GM18909 (cell line): ENCODE data around the gene GEMIN7.

Source experiments
- ATAC-seq: cut with Tn5 transposase; IDR thresholded peaks from one replicate; pipeline ENCODE4 v1.9.1; 2021; ENCODE audit warnings: mild to moderate bottlenecking; ENCODE audit not compliant: unreplicated experiment, poor library complexity

GEMIN7 gene

GRCh38 chr19:45079063-45079910 is at the start of gene GEMIN7:
Gene GEMIN7 (plus strand): TSS chr19:45079260. CDS start chr19:45090115, 10,855 bp downstream.
- ATAC-seq, result no peak

DNA sequence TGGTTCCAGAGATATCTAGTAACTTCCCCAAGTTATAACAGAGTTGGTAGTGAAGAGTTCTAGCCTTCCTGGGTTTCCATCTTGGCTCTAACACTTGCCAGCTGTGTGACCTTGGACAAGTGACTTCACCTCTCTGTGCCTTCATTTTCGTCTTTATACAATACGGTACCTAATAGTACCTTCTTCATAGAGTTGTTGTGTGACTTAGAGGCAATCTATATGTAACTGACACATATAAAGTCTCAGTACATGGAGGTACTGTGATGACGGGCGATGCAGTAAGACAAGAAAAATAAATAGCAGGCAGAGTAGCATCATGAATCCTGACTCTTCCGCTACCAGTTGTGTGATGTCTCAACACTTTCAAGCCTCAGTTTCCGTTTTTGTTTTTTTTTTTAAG is 48.2 kb upstream of the GEMIN7 start:
- no peak for ATAC-seq

- no peak for ATAC-seq
Observed at GRCh38 chr19:45032421-45032820, 46.6 kb upstream of the GEMIN7 start.

DNA sequence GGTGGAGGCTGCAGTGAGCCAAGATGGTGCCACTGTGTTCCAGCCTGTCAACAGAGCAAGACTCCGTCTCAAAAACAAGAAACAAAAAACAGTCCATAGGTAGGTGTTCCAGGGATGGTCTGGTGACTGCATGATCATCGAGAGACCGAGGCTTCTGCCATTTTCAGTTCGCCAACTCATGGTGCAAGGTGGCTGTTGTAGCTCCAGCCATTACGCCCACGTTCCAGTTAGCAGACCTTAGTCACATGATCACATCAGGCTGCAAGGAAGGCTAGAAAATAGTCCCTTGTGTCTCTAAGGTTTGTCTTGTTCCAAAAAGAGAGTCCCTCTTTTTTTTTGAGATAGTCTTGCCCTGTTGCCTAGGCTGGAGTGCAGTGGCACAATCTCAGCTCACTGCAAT is 43.3 kb upstream of the GEMIN7 start:
- ATAC-seq, result no peak

- ATAC-seq, result no peak
Observed at GRCh38 chr19:45037393-45038169, 41.5 kb upstream of the GEMIN7 start.

DNA sequence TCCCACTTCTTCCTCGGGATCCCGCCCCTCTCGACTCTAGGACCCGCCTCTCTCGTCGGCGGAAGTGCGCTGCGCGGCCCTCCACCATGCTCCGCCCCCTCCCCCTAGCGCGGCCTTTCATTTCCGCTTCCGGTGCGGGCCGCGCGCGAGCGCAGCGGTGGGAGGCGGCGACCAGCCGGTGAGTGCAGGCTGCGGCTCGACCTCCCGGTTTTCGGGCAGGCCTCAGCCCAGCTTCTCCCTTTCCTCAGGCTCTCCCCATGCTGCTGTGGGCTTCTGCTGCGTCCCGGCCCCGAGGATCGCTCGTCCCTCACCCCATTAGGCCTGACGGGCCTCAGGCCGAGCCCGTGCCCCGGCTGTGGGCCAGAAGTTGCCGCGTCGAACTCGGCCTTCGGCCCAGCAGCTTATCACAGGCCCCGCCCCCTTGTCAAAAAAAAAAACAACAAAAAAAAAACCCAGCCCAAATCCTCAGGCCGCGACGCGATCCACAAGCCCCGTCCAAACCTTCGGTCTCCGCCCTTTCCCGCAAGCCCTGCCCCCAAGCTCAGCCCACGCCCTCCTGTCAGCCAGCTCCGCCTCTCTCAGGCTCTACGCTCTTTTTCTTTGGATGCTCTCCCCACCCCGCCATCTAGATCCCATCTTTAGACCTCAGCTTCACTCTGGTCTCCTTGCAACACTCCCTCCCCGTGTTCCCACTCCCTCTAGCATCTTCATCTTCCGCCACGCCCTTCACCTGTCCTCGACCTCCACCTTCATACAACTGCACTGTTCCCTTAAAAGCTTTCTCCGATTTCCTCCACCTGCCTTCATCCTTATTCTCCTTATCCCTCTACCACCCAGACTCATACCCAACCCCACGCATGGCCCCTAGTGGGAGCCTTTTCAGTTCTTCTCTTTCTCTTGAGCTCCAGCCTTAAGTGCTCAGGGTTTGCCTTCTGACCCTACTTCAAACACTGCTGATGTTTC is 39.8 kb upstream of the GEMIN7 start, which contains the start of gene CLASRP:
Gene CLASRP, plus strand, starts transcription at position 115 of the 963 bp plus-strand sequence. CDS start 1,168 bp downstream, outside the sequence.
- peak; percentile 79 for ATAC-seq

DNA sequence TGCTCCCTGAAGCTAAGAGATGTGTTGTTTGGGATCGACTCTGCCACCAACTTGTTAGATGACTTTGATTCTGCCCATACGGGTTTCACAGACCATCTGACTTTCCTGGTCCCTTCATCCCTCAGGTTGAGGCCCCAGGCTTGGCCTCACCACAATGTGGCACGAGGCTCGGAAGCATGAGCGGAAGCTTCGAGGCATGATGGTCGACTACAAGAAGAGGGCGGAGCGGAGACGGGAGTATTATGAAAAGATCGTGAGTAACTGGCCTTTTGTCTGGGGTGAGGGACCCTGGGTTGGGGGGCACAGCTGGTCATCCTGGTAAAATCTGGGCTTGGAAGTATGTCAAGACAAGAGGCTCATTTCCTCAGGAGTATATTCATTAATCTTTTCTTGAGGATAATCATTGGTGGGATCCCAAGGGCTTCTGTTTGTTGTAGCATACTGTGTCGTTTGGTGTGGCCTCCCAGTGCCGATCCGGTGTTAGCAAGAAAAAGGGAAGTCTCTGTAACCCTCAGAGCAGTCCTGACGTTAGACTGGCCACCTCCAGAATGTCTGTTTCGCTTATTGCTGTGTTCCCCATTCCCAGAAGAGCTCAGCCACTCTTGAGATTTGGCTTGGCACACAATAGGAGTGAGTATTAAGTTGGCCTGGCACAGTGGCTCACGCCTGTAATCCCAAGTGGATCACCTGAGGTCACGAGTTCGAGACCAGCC is 38.8 kb upstream of the GEMIN7 start:
- no peak for ATAC-seq

GRCh38 chr19:45041125-45041524 is 37.9 kb upstream of the GEMIN7 start:
- no peak for ATAC-seq

GRCh38 chr19:45045671-45046353 is 33.2 kb upstream of the GEMIN7 start:
- no peak for ATAC-seq

DNA sequence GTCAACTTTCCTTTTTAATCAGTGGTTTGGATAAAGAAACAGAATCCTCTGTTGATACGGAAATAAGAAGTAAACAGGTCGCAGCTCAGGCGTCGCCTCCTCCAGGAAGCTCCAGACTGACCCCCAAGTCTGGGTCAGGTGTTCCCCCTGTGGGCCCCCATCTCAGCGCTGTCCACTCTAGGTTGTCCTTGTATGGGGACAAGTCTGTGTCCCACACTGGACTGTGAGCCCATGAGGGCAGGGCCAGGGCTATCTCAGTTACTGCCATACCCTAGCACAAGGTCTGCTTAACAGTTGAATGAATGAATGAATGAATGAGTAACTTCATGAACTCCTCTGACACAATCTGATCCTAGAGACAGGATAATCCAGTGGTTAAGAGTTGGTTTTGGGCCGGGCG is 32.7 kb upstream of the GEMIN7 start:
- no peak for ATAC-seq

GRCh38 chr19:45047188-45047797 is 31.8 kb upstream of the GEMIN7 start:
- no peak for ATAC-seq

DNA sequence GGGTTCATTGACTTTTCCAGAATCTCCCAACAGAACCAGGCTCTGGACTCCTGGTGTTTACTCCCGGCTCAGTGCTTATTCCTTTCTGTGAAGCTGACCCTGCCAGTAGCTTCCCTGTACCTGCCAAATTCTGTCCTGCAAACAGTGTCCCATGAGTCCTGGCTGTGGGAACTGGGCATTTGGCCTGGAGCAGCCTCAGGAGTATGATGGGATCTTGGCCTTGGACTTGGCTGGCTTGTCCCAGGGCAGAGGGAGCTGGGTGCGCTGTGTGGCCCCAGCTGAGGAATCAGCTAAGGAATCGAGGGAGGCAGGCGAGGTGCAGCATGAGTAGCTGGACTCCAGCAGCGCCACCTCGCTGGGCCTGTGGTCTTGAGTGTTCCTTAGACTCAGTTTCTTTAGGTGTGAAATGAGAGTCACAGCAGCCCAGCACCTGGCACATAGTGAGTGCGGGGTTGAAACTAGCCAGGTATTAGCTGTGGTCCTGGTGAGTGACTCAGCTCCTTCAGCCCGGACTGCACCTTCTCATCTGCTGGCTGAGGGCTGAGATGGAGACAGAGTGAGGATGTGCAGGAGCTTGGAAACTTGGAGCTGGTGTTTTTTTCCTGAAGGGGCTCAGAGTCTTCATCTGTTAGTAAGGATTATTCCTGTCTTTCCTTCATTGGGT is 29.9 kb upstream of the GEMIN7 start:
- ATAC-seq, result no peak

DNA sequence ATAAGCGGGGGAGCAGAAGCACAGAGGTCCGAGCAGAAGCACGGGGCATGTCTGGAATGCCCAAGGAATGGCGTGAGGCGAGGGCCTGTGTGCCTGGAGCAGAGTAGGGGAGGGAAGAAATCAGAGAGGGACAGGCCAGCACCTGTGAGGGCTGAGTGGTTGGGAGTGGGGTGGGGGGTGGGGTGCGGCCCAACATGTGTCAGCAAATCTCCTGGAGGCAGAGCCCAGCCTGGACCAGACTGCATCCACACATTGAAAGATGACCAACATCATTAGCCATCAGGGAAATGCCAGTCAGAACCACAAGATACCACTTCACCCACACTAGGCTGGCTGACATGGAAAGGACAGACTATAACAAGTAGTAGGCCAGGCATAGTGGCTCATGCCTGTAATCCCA is 29.0 kb upstream of the GEMIN7 start:
- ATAC-seq, result no peak

GRCh38 chr19:45051929-45052579 is 27.0 kb upstream of the GEMIN7 start:
- no peak for ATAC-seq

- ATAC-seq, result no peak
Observed at GRCh38 chr19:45056831-45057230, 22.2 kb upstream of the GEMIN7 start.

GRCh38 chr19:45057444-45057843 is 21.6 kb upstream of the GEMIN7 start:
- no peak for ATAC-seq

DNA sequence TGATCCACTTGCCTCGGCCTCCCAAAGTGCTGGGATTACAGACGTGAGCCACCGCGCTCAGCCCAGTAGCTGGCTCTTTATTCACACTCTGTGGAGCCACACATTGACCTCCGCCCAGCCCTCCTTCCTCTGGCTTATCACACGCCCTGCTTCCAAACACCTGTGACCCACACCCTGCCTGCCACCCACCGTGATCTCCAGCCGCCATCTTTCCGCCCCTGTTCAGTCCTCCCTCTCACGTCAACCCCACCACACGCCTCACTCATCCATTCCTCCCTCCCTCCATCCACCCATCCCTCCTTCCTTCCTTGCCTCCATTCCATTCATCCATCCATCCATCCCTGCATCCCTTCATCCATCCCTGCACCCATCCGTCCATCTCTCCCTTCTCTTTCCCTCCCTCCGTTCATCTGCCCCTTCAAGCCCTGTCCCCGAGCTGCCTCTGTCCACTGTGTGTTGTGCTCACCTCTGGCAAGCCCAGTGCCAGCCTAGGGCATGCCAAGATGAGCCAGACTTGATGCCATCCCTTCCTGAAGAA is 20.4 kb upstream of the GEMIN7 start:
- ATAC-seq, result no peak
